Keratinocyte (primary cell): Measurements from ENCODE around the gene PDCD11. TPM values are rescaled to one million over a fixed set of nuclear protein-coding genes. Genes with fewer than 3 reads are reported as not detected.

Source experiments
- DNase-seq: peaks from one replicate; pipeline ENCODE4 v3.0.0-alpha.2; 2011; ENCODE audit warnings: low read depth, missing footprints, low spot score
- FAIRE-seq: peaks from 2 replicates; lab custom pipeline; 2011; peaks lifted over from hg19 to GRCh38; lab: Jason Lieb, UNC
- H2AFZ ChIP-seq: 2 replicates; pipeline ENCODE4 v1.6.0; 2012; ENCODE audit warnings: low read length, control low read depth, inconsistent platforms; ENCODE audit not compliant: control insufficient read depth
- H3K27ac ChIP-seq: 2 replicates; pipeline ENCODE4 v1.5.1; 2011; ENCODE audit warnings: low read length; ENCODE audit not compliant: control insufficient read depth, insufficient read depth
- H3K27me3 ChIP-seq: 3 replicates; pipeline ENCODE4 v1.6.0; 2011; ENCODE audit warnings: low read length; ENCODE audit not compliant: control insufficient read depth, insufficient read depth; ENCODE audit errors: extremely low read depth
- H3K36me3 ChIP-seq, 2 experiments: 2 replicates in 1 of 2; 3 replicates in 1 of 2; pipeline ENCODE4 v1.5.1; 2011; ENCODE audit warnings: low read length in 2 of 2, mild to moderate bottlenecking in 1 of 2; ENCODE audit not compliant: control insufficient read depth in 2 of 2, insufficient read depth in 2 of 2; ENCODE audit errors: extremely low read depth in 1 of 2
- H3K4me1 ChIP-seq: 3 replicates; pipeline ENCODE4 v1.5.1; 2011; ENCODE audit warnings: low read length; ENCODE audit not compliant: control insufficient read depth, insufficient read depth; ENCODE audit errors: extremely low read depth
- H3K4me2 ChIP-seq: 3 replicates; pipeline ENCODE4 v1.6.0; 2011; ENCODE audit warnings: low read depth, low read length; ENCODE audit not compliant: control insufficient read depth, insufficient read depth; ENCODE audit errors: extremely low read depth
- H3K4me3 ChIP-seq, 3 experiments: fragments of 200-600 bp in 1 of 3; sonication (generic) in 1 of 3; 2 replicates in 2 of 3; 3 replicates in 1 of 3; pipeline ENCODE4 v1.5.1; 2011 to 2016; ENCODE audit warnings: low read length in 3 of 3, mild to moderate bottlenecking in 3 of 3, control low read depth in 2 of 3, inconsistent platforms in 1 of 3, low read depth in 1 of 3, mixed read lengths in 1 of 3, mixed run types in 1 of 3, moderate library complexity in 1 of 3; ENCODE audit not compliant: control insufficient read depth in 2 of 3, insufficient read depth in 2 of 3; ENCODE audit errors: extremely low read depth in 1 of 3
- H3K79me2 ChIP-seq: 2 replicates; pipeline ENCODE4 v1.6.0; 2012; ENCODE audit warnings: low read length; ENCODE audit not compliant: control insufficient read depth, insufficient read depth
- H3K9ac ChIP-seq: 3 replicates; pipeline ENCODE4 v1.6.0; 2011; ENCODE audit warnings: low read length; ENCODE audit not compliant: control insufficient read depth, insufficient read depth; ENCODE audit errors: extremely low read depth
- H3K9me1 ChIP-seq: 3 replicates; pipeline ENCODE4 v1.6.0; 2011; ENCODE audit warnings: low read length; ENCODE audit not compliant: control insufficient read depth, insufficient read depth; ENCODE audit errors: extremely low read depth
- H3K9me3 ChIP-seq: 2 replicates; pipeline ENCODE4 v1.5.1; 2012; ENCODE audit warnings: low read depth, low read length; ENCODE audit not compliant: control insufficient read depth
- H4K20me1 ChIP-seq: 3 replicates; pipeline ENCODE4 v1.6.0; 2011; ENCODE audit warnings: low read length; ENCODE audit not compliant: control insufficient read depth, insufficient read depth; ENCODE audit errors: extremely low read depth
- EZH2 ChIP-seq: IDR thresholded peaks from one replicate; pipeline ENCODE4 v1.6.1; 2012; ENCODE audit warnings: inconsistent platforms, mild to moderate bottlenecking, low read length, moderate library complexity
- dilution Hi-C: fragments of 300-500 bp; cut with MboI; formaldehyde crosslinking; loops from one replicate; pipeline ENCODE4 v1.7.0; 2020; ENCODE audit warnings: low sequenced_read_pairs; ENCODE audit not compliant: extremely low pct_ligation_motif_present
- polyA plus RNA-seq, 5 experiments: library from polyadenylated mRNA; depleted of rRNA in 3 of 5; stranded (reverse) in 3 of 5; stranded (forward) in 1 of 5; unstranded in 1 of 5; fragments of >200 nt; gene quantifications; 1 replicate in 1 of 5; 2 replicates in 3 of 5; 3 replicates in 1 of 5; pipeline versions ENCODE4 v1.2.1 to v1.2.3, GENCODE V29; 2011 to 2012; ENCODE audit warnings: missing spikeins in 2 of 5, low read depth in 1 of 5, low replicate concordance in 1 of 5
- TF ChIP-seq, protein P1 (sequence below), 3 experiments: IDR thresholded peaks in 1 of 3; conservative IDR thresholded peaks in 1 of 3; optimal IDR thresholded peaks in 1 of 3; 2 replicates in 2 of 3; 3 replicates in 1 of 3; pipeline versions ENCODE3 to v1.5.1; 2011; ENCODE audit warnings: low read length in 3 of 3, mild to moderate bottlenecking in 3 of 3, moderate library complexity in 2 of 3, control low read depth in 1 of 3, inconsistent platforms in 1 of 3; ENCODE audit not compliant: insufficient read depth in 2 of 3; ENCODE audit errors: extremely low read depth in 1 of 3

The PDCD11 gene
- polyA plus RNA-seq, 1 donor (not counting 4 experiments of a cell fraction or from before 2014, with no cell fraction given), result 28.6 TPM

DNA sequence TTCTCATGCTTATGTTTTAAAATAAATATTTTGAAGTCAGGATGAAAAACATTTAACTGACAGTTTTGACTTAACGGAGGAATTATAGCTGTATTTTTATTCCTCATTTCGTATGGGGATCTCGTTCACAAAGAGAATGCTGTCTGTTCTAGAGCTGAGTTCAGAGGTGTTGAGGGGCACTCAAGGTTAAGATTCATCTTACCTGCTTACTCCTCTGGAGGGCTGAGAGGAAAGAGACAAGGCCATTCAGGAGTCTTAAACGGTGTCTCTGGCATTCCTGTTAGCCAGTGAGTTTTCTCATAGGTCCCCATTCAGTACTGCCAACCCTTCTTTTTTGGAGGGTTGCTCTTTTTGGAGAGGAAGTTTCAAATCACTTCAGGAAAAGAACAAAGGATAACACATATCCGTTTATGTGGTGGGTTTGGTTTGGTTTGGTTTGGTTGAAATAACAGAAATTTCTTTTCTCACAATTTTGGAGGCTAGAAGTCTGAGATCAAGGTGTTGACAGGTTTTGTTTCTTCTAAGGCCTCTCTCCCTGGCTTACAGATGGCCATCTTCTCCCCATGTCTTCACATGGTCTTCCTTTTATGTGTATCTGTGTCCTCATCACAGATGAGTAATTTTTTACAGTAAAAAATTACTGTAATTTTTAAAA, 32.7 kb downstream of the PDCD11 start:
- no peak for FAIRE-seq

DNA sequence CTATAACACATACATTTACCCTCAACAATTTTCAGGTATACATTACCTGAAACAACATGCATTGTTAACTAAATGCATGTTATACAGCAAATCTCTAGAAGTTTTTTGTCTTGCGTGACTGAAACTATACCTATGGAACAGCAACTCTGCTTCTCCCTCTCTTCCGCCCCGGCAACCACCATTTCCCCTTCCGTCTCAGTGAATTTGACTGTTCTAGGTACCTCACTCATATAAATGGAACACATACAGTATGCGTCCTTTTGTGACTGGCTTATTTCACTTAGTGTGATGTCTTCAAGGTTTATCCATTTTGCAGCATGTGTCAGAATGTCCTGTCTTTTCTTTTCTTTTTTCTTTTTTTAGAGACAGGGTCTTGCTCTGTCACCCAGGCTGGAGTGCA, 33.2 kb downstream of the PDCD11 start:
- Histone ChIP-seq H3K79me2 (peaks cover 1% of the 10 kb centered on the region), H3K9me3 (no peaks in the 10 kb centered on the region), H3K9me1 (no peaks in the 10 kb centered on the region), H3K27ac (no peak overlapping the region), H3K27me3 (no peaks in the 10 kb centered on the region), H3K9ac (no peak overlapping the region), H3K4me3 (no peak overlapping the region), H4K20me1 (no peaks in the 10 kb centered on the region), H2AFZ (no peak overlapping the region), H3K4me2 (no peak overlapping the region), H3K4me1 (no peaks in the 10 kb centered on the region), H3K36me3 (peaks cover 51% of the 10 kb centered on the region in 2 experiments)
- TF ChIP-seq EZH2, result no peak
- TF ChIP-seq, protein P1, sequence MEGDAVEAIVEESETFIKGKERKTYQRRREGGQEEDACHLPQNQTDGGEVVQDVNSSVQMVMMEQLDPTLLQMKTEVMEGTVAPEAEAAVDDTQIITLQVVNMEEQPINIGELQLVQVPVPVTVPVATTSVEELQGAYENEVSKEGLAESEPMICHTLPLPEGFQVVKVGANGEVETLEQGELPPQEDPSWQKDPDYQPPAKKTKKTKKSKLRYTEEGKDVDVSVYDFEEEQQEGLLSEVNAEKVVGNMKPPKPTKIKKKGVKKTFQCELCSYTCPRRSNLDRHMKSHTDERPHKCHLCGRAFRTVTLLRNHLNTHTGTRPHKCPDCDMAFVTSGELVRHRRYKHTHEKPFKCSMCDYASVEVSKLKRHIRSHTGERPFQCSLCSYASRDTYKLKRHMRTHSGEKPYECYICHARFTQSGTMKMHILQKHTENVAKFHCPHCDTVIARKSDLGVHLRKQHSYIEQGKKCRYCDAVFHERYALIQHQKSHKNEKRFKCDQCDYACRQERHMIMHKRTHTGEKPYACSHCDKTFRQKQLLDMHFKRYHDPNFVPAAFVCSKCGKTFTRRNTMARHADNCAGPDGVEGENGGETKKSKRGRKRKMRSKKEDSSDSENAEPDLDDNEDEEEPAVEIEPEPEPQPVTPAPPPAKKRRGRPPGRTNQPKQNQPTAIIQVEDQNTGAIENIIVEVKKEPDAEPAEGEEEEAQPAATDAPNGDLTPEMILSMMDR (optimal IDR thresholded peaks at IDR 0.05 in 1 of 3, IDR thresholded peaks at IDR 0.05 in 1 of 3, conservative IDR thresholded peaks at IDR 0.05 in 1 of 3; ENCODE audit: extremely low read depth in 1 of 3, insufficient read depth in 2 of 3, low read length in 3 of 3), result no peak
- dilution Hi-C loops, result no loop called here
- FAIRE-seq (no peak), DNase-seq (no peak)

More for the DNA sequence above, 32.7 kb downstream of the PDCD11 start:
- TF ChIP-seq, protein P1 (optimal IDR thresholded peaks at IDR 0.05 in 1 of 3, IDR thresholded peaks at IDR 0.05 in 1 of 3, conservative IDR thresholded peaks at IDR 0.05 in 1 of 3; ENCODE audit: extremely low read depth in 1 of 3, insufficient read depth in 2 of 3, low read length in 3 of 3), result no peak
- TF ChIP-seq EZH2, result no peak
- no peak overlapping the region for H3K4me3 ChIP-seq
- no peaks in the 10 kb centered on the region for H3K27me3 ChIP-seq
- no peak overlapping the region for H3K9ac ChIP-seq
- H4K20me1 ChIP-seq, result no peaks in the 10 kb centered on the region
- no peaks in the 10 kb centered on the region for H3K4me1 ChIP-seq
- dilution Hi-C loops, result no loop called here
- no peak overlapping the region for H2AFZ ChIP-seq
- H3K79me2 ChIP-seq, result peaks cover 1% of the 10 kb centered on the region
- H3K9me3 ChIP-seq, result no peaks in the 10 kb centered on the region
- no peaks in the 10 kb centered on the region for H3K9me1 ChIP-seq
- peaks cover 48 to 49% of the 10 kb centered on the region in 2 experiments for H3K36me3 ChIP-seq
- DNase-seq, result no peak
- no peak overlapping the region for H3K27ac ChIP-seq
- no peak overlapping the region for H3K4me2 ChIP-seq
